ENCODE data around the gene ELOB.

Gene ELOB

DNA sequence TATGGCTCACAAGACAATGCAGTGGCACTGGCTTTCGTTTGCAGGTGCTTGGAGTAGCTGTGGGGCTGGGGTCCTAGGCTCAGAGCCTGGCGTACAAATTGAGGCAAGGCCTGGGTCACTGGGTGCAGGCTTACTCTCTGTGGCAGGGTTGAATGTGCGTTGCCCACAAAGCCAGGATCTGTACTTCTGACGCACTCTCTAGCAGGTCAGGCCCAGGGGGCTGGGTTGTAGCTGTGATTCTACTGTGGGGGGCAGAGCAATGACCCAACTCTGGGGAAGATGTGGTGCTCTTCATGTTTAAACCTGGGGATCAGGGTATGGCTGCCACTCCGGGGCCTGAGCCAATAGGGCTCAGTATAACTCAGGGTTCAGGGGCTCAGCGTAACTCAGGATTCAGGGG is 33.6 kb upstream of the ELOB start:
- DNase-seq (ENCODE audit: low read depth in 2 of 2), result no peak

- DNase-seq (ENCODE audit: low read depth in 2 of 2), result no peak
These were observed 32.2 kb upstream of the ELOB start for GRCh38 chr16:2809149-2809760.

GRCh38 chr16:2808181-2808580 is 31.1 kb upstream of the ELOB start:
- no peak for DNase-seq (ENCODE audit: low read depth in 2 of 2)

DNA sequence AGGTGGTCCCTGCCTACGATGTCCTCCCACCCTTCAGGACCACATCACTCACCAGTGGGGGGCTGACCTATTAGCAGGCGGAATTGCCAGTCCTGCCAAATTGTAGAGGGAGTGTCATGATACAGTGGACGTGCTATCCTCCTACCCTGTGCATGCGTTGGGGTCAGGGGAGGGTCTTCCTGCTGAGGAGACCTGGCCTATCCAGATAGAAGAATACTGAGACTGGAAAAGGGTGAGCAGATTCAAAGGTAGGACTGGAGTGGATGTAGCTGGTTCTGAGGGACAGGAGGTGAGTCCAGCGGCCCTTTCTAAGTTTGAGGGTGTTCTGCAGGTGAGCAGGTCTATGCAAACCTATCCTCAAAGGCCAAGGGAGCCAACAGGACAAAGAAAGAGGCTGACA is 29.2 kb upstream of the ELOB start:
- DNase-seq (ENCODE audit: low read depth in 2 of 2), result no peak

DNA sequence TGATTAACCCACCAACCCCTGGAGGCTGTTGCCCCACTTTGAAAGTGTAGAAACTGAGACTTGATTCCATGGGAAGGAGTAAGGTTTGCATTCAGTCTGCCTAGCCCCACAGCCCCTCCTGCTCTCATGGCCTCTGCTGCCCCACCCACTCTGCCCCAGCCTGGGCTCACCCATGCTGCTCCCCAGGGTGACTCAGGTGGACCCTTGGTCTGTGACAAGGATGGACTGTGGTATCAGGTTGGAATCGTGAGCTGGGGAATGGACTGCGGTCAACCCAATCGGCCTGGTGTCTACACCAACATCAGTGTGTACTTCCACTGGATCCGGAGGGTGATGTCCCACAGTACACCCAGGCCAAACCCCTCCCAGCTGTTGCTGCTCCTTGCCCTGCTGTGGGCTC is 27.6 kb upstream of the ELOB start:
- DNase-seq (ENCODE audit: low read depth in 2 of 2), result no peak

GRCh38 chr16:2803545-2804195 is 26.6 kb upstream of the ELOB start:
- no peak for DNase-seq (ENCODE audit: low read depth in 2 of 2)

- no peak for DNase-seq (ENCODE audit: low read depth in 2 of 2)
These were observed 22.8 kb upstream of the ELOB start for GRCh38 chr16:2799859-2800226.

DNA sequence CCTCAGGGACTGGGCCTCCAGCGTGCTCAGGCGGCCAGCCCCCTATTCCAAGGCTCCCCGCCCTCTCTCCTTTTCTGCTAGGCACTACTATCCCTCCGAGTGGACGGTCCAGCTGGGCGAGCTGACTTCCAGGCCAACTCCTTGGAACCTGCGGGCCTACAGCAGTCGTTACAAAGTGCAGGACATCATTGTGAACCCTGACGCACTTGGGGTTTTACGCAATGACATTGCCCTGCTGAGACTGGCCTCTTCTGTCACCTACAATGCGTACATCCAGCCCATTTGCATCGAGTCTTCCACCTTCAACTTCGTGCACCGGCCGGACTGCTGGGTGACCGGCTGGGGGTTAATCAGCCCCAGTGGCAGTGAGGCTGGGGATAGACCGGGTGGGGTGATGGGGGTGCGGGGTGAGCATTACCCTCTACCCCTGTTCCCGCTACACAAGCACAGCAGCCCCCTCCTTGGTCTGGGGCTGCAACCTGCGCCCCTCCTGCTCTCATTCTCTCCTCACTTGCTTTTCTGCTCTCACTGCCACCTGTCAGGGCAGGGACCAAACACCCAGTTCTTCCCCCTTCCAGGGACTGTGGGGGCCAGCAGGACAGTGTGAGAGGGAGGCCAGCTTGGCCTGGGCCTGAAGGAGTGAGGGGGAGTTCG is 22.3 kb upstream of the ELOB start:
- no peak for DNase-seq (ENCODE audit: low read depth in 2 of 2)

- no peak for DNase-seq (ENCODE audit: low read depth in 2 of 2)
These were observed 21.7 kb upstream of the ELOB start for GRCh38 chr16:2798723-2799204.

DNA sequence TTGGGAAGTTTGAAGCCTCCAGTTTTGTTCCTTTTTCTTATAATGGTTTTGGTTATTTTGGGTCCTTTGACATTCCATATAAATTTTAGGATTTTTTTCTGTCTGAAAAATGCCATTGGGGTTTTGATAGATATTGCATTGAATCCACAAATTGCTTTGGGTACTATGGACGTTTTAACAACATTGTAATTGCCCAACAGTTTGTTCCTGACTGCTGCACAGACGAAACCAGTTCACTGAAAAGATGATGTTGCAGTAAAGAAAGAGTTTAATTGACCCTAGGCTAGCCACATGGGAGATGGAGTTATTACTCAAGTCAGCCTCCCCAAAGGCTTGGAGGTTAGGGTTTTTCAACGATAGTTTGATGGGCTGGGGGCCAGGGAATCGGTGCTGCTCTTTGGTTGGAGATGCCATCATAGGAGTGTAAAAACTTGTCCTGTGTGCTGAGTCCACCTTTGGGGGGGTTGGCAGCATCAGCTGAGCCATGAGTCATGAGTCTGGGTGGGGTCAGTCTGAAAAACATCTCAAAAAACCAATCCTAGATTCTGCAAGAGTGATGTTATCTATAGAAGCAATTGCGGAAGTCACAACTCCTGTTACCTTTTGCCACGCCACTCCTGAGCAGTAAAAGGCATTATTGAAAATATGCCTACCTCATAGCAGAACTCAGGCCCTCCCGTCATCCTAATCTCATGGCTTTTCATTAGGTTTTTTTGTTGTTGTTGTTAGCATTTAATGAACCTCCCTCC is 18.5 kb upstream of the ELOB start:
- DNase-seq (ENCODE audit: low read depth in 2 of 2), result no peak

- no peak for DNase-seq (ENCODE audit: low read depth in 2 of 2)
These were observed 15.9 kb upstream of the ELOB start for GRCh38 chr16:2792940-2793339.

- no peak for DNase-seq (ENCODE audit: low read depth in 2 of 2)
These were observed 14.1 kb upstream of the ELOB start for GRCh38 chr16:2791174-2791573.

- DNase-seq (ENCODE audit: low read depth in 2 of 2), result no peak
These were observed 13.6 kb upstream of the ELOB start for GRCh38 chr16:2790631-2791030.

GRCh38 chr16:2787961-2788360 is 10.9 kb upstream of the ELOB start:
- no peak for DNase-seq (ENCODE audit: low read depth in 2 of 2)

DNA sequence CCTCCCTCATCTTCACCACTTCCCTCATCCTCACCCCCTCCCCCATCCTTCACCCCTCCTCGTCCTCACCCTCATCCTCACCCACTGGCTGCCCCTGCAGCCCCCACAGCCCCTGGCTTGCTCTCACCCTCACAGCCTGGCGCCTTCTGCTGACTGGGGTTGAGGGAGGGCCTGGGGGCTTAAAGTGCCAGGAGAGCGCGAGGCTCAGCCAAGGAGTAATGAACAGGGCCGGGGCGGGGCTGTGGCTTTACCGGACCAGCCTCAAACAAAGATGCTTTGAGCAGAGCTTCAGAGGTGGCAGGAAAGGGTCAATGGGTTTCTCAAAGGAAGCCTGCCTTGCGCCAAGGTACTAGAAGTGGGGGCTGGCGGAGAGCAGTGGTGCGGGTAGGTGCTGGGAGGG is 10.3 kb upstream of the ELOB start, which contains the start of gene PRSS33:
Gene PRSS33 (minus strand): TSS at position 155 of the 400 bp plus-strand sequence. CDS start 1,013 bp downstream, outside the sequence.
- DNase-seq (ENCODE audit: low read depth in 2 of 2), result no peak

DNA sequence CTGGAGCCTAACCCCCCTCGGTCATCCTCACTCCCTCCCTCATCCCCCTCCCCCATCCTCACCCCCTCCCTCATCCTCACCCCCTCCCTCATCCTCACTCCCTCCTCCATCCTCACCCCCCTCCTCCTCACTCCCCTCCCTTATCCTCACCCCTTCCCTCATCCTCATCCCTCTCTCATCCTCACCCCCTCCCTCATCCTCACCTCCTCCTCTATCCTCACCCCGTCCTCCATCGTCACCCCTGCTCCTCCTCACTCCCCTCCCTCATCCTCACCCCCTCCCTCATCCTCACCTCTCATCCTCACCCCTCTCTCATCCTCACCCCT is 9.7 kb upstream of the ELOB start:
- no peak for DNase-seq (ENCODE audit: low read depth in 2 of 2)

DNA sequence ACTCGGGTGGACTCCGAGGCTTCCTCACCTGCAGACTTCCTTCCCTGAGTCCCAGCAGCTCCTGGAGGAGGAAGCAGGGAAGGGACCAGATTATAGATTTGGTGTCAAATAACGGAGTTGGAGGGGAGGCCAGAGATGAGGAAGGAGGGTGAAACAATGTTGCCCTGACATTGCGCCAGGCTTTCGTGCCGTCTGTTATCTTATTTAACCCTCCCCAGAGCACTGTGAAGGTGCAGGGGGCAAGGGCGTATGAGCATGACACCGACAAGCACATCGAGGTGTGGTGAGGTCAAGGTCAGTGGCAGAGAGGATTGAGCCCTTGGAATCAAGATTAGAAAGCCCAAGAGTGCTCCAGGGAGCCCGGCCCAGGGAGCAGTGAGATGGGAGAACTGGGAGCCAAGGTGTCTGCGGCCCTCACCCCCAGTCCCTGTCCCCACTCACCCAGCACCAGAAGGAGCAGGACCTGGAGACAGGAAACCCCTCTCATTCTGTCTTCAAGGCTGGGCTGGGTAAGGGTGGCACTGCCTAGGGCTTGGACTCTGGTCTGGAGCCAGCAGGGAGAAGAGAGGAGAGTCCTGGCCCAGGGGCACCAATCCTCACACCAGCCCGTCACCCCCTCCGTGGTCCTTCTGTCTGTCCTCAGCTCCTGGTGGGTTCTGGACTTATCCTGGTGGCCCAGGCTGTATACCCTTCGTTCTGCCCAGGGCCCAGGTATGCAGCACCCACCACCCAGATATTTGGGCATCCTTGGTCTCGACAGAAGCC is 9.2 kb upstream of the ELOB start:
- DNase-seq (ENCODE audit: low read depth in 2 of 2), result no peak

GRCh38 chr16:2785101-2785991 is 8.3 kb upstream of the ELOB start:
- DNase-seq (ENCODE audit: low read depth in 2 of 2), result peak; percentile 19 to 47

DNA sequence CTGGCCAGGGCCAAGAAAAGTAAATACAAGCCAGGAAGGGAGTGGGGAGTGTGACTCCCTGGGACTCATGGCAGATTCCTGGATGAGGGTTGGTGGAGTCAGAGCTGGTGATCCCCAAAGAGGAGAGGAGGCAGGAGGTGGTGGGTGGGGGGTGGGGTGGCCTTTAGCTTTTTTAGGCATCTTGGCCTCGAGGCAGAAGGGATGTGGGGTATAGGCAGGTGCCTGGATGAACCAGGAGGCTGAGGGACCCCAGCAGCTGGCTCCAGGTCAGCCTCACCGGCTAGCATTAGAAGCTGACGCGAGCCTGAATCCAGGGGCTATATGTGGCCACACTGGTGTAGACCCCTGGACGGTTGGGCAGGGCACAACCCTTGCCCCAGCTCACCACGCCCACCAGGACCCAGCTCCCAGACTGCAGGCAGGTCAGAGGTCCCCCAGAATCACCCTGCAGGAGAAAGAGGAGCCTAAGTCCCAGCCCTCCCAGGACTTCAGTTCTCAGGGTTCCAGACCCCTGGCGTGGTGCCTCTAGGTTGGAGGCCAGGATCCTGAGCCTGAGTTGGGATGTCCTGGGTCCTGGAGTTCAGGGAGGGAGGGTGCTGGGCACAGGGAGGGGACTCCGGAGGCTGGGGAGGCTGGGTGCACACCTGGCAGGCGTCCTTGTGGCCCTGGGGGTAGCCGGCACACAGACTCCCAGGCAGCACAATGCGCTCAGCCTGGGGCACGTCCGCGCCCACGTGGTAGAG is 7.4 kb upstream of the ELOB start:
- no peak for DNase-seq (ENCODE audit: low read depth in 2 of 2)
